Karpas-422 (cell line): ENCODE measurements around the gene CSNK2A1. TPM values are rescaled to one million over a fixed set of nuclear protein-coding genes. Genes with fewer than 3 reads are reported as not detected.
"Not testable (repeated sequence)": the region's sequence is repeated elsewhere in the genome, so short reads cannot be mapped to it uniquely, and the experiment has no call there.

Experiments
- DNase-seq: peaks from one replicate; pipeline ENCODE4 v3.0.0-alpha.2; 2015
- H2AFZ ChIP-seq: fragments of 200-600 bp; sonication (generic); 2 replicates; pipeline ENCODE4 v1.6.1; 2014; ENCODE audit warnings: antibody characterized with exemption, low read length, mixed read lengths
- H3K27ac ChIP-seq: fragments of 200-600 bp; sonication (generic); 2 replicates; pipeline ENCODE4 v1.5.1; 2014; ENCODE audit warnings: mild to moderate bottlenecking, low read length, moderate library complexity
- H3K27me3 ChIP-seq: fragments of 200-600 bp; sonication (generic); 2 replicates; pipeline ENCODE4 v1.6.1; 2014; ENCODE audit warnings: low read length, mixed read lengths
- H3K36me3 ChIP-seq: fragments of 200-600 bp; sonication (generic); 2 replicates; pipeline ENCODE4 v1.6.1; 2014; ENCODE audit warnings: low read length, mixed read lengths; ENCODE audit not compliant: insufficient read depth
- H3K4me1 ChIP-seq: fragments of 200-600 bp; sonication (generic); 2 replicates; pipeline ENCODE4 v1.6.1; 2014; ENCODE audit warnings: mild to moderate bottlenecking, low read length, mixed read lengths
- H3K4me2 ChIP-seq: fragments of 200-600 bp; sonication (generic); 2 replicates; pipeline ENCODE4 v1.6.1; 2014; ENCODE audit warnings: low read length, low read depth, mild to moderate bottlenecking; ENCODE audit not compliant: poor library complexity, severe bottlenecking
- H3K4me3 ChIP-seq: fragments of 200-600 bp; sonication (generic); 2 replicates; pipeline ENCODE4 v1.5.1; 2014; ENCODE audit warnings: mild to moderate bottlenecking, antibody characterized with exemption, low read length, mixed read lengths
- H3K79me2 ChIP-seq: fragments of 200-600 bp; sonication (generic); 2 replicates; pipeline ENCODE4 v1.6.1; 2014; ENCODE audit warnings: mild to moderate bottlenecking, low read length, mixed read lengths
- H3K9ac ChIP-seq: fragments of 200-600 bp; sonication (generic); 2 replicates; pipeline ENCODE4 v1.6.0; 2014; ENCODE audit warnings: low read length
- H3K9me2 ChIP-seq: fragments of 200-600 bp; sonication (generic), shearing (Covaris generic); replicated peaks from 2 replicates; pipeline ENCODE4 v1.6.0; 2014; ENCODE audit warnings: mild to moderate bottlenecking, low read length, moderate library complexity; ENCODE audit not compliant: insufficient read depth
- H3K9me3 ChIP-seq: fragments of 300-700, 200-600 bp; sonication (generic); 2 replicates; pipeline ENCODE4 v1.6.1; 2014; ENCODE audit warnings: low read length, mixed read lengths
- H4K20me1 ChIP-seq: fragments of 200-600 bp; sonication (generic); 2 replicates; pipeline ENCODE4 v1.6.1; 2014; ENCODE audit warnings: mild to moderate bottlenecking, antibody characterized with exemption, low read length, low read depth; ENCODE audit not compliant: insufficient read depth
- total RNA-seq: library from RNA; depleted of rRNA; stranded (reverse); fragments of >200 nt; shearing (Covaris generic); gene quantifications from 2 replicates; pipeline ENCODE4 v1.2.3, GENCODE V29; 2014; ENCODE audit warnings: low replicate concordance

The CSNK2A1 gene
- total RNA-seq, 1 experiment from 2014 or later: 148 TPM

DNA sequence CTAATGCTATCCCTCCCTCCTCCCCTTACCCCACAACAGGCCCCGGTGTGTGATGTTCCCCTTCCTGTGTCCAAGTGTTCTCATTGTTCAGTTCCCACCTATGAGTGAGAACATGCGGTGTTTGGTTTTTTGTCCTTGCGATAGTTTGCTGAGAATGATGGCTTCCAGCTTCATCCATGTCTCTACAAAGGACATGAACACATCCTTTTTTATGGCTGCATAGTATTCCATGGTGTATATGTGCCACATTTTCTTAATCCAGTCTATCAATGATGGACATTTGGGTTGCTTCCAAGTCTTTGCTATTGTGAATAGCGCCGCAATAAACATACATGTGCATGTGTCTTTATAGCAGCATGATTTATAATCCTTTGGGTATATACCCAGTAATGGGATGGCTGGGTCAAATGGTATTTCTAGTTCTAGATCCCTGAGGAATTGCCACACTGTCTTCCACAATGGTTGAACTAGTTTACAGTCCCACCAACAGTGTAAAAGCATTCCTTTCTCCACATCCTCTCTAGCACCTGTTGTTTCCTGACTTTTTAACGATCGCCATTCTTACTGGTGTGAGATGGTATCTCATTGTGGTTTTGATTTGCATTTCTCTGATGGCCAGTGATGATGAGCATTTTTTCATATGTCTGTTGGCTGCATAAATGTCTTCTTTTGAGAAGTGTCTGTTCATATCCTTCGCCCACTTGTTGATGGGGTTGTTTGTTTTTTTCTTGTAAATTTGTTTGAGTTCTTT is 35.5 kb upstream of the CSNK2A1 start:
- DNase-seq, H3K4me2 ChIP-seq, H2AFZ ChIP-seq, H3K36me3 ChIP-seq, H4K20me1 ChIP-seq, H3K9me2 ChIP-seq, H3K27me3 ChIP-seq, H3K9me3 ChIP-seq, H3K9ac ChIP-seq, H3K79me2 ChIP-seq, H3K27ac ChIP-seq, H3K4me3 ChIP-seq, H3K4me1 ChIP-seq: not testable (repeated sequence)

DNA sequence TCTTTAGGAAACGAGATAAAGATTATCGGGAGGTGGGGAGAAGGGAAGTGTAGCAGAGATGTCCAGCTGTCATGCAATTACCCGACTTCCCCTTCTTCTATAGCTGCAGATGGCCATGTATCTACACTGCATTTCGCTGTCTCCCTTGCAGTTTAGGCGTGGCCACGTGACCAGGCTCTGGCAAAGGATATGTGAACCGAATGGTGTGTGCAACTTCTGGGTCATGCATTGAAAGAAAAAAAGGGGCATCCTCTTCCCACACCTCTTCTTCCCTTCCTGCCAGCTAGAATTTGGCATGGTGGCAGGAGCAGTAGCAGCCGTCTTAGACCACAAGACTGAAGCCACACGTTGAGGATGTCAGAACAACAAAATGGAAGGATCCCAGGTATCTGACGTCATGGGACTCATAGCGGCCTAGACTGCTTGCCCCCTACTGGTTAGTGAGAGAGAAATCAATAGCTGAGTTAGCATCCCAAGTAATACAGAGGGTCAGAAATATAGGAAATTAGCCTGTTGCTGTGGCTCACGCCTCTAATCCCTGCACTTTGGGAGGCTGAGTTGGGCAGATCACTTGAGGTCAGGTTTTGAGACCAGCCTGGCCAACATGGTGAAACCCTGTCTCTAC is 33.7 kb upstream of the CSNK2A1 start:
- Histone ChIP-seq H3K9ac (no peak overlapping the region), H3K4me3 (no peak overlapping the region), H3K36me3 (no peaks in the 10 kb centered on the region), H3K27me3 (peaks cover 3% of the 10 kb centered on the region), H2AFZ (no peak overlapping the region), H3K4me1 (peaks cover 8% of the 10 kb centered on the region), H3K9me3 (no peaks in the 10 kb centered on the region), H3K9me2 (no peaks in the 10 kb centered on the region), H3K27ac (no peak overlapping the region), H4K20me1 (no peaks in the 10 kb centered on the region), H3K4me2 (no peak overlapping the region), H3K79me2 (no peaks in the 10 kb centered on the region)
- peak; percentile 81 for DNase-seq

DNA sequence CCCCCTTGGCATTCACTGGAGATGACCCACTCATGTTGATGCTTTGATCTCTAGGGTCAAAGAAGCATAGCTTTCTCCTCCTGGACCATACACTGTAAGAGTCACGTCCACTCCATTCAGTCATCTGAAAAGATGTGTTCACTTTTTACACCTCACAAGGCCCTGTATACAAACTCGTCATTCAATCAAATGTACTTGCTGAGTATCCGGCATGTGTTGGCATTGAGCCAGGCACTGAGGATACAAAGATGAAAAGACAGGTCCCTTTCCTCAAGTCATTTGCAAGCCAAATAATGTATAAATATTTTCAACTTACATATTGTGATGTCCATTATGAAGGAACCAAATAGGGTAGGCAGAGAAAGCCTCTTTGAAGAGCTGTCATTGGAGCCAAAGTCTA is 32.6 kb upstream of the CSNK2A1 start:
- H3K4me2 ChIP-seq: no peak overlapping the region
- no peak overlapping the region for H3K9ac ChIP-seq
- no peak for DNase-seq
- no peaks in the 10 kb centered on the region for H4K20me1 ChIP-seq
- H3K36me3 ChIP-seq: no peaks in the 10 kb centered on the region
- peaks cover 3% of the 10 kb centered on the region; the same call in 1 of the 2 replicates for H3K27me3 ChIP-seq
- no peaks in the 10 kb centered on the region for H3K79me2 ChIP-seq
- no peaks in the 10 kb centered on the region for H3K9me2 ChIP-seq
- no peak overlapping the region for H2AFZ ChIP-seq
- H3K4me3 ChIP-seq: no peak overlapping the region
- H3K4me1 ChIP-seq: peaks cover 8% of the 10 kb centered on the region
- H3K27ac ChIP-seq: no peak overlapping the region
- no peaks in the 10 kb centered on the region for H3K9me3 ChIP-seq

DNA sequence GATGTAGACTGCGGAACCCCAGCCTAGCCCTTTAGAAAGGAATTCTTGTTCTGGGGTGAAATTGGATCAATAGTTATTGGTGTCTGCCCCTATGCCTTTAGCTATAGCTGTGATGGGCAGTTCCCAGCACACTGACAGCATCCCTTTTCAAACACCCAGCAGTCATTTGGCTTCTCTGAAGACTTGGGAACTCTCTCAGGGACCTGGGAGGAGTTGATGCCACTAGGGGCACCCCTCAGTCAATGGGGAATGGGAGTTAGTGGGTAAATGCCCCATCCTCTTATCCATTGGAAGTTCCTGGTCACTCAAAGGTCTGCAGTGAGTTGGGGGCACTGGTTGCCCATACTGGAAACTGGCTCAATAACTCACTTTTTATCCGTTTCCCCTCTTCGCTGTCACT is 31.6 kb upstream of the CSNK2A1 start:
- Histone ChIP-seq H3K9ac (no peak overlapping the region), H3K4me3 (no peak overlapping the region), H3K9me3 (no peaks in the 10 kb centered on the region), H2AFZ (no peak overlapping the region), H3K27ac (no peak overlapping the region), H3K9me2 (no peaks in the 10 kb centered on the region), H3K4me1 (peaks cover 3% of the 10 kb centered on the region), H3K79me2 (no peaks in the 10 kb centered on the region), H4K20me1 (no peaks in the 10 kb centered on the region), H3K27me3 (no peaks in the 10 kb centered on the region), H3K4me2 (no peak overlapping the region), H3K36me3 (no peaks in the 10 kb centered on the region)
- DNase-seq: no peak

DNA sequence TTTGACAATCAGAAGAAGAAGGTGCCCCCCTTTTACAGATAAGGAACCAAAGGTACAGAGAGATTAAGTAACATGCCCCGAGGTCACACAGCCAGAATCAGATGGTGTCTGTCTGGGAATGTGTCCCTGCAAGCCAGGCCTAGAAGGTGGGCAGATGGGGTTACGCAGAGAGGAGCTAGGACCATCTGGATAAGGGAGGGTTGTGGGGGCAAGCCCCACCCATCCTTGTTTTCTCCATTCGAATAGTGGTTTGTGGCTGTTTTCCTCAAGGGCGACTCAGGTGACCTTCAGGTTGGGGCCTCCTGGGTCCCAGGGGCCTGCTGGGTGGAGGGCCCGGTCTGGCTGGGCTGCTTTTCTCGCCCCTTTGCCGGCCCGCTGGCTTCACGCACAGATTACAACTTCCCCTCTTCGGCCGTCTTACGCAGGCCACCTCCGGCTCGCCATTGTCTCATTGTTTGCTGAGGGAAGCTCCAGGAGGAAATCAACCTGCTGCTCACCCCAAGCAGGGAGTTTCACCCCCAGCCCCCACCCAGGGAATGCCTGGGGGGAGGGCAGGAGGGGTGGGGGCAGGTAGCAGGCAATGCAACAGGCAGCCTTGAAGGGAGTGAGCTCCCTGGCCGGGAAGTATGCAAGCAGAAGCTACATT is 30.8 kb upstream of the CSNK2A1 start:
- H3K79me2 ChIP-seq: no peaks in the 10 kb centered on the region
- H3K9me3 ChIP-seq: no peaks in the 10 kb centered on the region
- no peaks in the 10 kb centered on the region for H3K4me1 ChIP-seq
- H3K9me2 ChIP-seq: no peaks in the 10 kb centered on the region
- H4K20me1 ChIP-seq: no peaks in the 10 kb centered on the region
- no peak overlapping the region for H3K4me2 ChIP-seq
- no peaks in the 10 kb centered on the region for H3K36me3 ChIP-seq
- no peak overlapping the region for H3K27ac ChIP-seq
- no peak for DNase-seq
- H3K27me3 ChIP-seq: no peaks in the 10 kb centered on the region
- no peak overlapping the region for H3K9ac ChIP-seq
- no peak overlapping the region for H2AFZ ChIP-seq
- H3K4me3 ChIP-seq: no peak overlapping the region

DNA sequence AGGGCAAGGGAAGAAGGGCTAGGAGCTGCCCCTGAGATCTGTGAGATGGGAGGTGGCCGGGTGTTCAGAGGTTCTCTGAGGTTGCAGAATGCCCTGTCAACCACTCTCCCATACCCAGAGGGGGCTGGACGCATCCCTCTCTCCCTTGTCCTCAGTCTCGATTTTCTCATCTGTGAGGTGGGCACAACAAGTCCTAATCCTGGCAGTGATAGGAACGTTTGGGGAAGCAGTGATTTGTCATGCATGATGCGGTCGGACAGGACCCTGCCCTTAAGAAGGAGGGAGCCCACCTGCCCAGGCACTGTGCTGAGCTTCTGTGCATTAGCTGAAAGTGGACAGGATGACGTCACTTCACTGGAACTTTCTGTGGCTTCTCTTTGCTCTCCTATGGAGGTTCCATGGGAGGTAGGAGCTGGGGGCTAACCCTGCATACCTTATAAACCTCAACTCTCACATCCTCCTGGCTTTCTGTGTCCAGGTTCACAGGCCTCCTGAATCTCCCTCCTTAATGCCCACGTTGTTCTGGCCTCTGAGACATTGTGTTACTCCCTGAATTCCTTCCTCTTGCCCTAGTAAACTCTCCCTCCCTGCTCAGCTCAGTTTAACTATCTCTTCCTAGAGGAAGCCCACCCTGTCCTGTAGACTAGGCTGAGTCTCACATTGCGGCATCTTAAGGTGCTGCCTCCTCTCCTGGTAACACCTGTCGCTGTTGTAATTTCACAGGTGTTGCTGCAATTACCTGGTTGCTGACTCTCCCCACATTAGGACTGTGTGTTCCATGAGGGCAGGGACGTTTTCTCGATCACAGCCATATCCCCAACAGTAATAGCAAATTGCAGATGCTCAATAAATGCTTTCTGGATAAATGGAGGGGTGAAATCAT is 30.1 kb upstream of the CSNK2A1 start:
- Histone ChIP-seq H3K4me3 (no peak overlapping the region), H3K4me2 (no peak overlapping the region), H3K36me3 (no peaks in the 10 kb centered on the region), H3K4me1 (no peaks in the 10 kb centered on the region), H3K27ac (no peak overlapping the region), H2AFZ (no peak overlapping the region), H4K20me1 (no peaks in the 10 kb centered on the region), H3K9me2 (no peaks in the 10 kb centered on the region), H3K27me3 (no peaks in the 10 kb centered on the region), H3K9ac (no peak overlapping the region), H3K79me2 (no peaks in the 10 kb centered on the region), H3K9me3 (no peaks in the 10 kb centered on the region)
- DNase-seq: no peak

DNA sequence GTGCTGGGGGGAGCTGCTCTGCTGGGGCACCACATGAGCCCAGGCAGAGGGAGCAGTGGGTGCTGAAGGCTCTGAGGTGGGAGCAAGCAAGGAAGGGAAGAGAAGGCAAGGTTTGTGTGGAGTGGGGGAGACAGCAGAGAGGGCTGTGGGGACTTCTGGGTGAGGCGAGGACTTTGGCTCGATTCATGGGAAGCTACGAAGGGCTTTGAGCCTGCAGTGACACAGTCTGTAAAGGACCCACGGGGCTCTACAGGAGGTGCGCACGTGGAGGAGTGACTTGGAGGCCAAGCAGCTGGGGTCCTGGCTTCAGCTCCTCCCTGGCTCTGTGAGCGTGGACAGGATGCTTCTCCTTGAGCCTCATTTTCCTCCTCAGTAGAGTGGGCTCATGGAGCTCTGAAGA is 29.1 kb upstream of the CSNK2A1 start:
- Histone ChIP-seq H3K36me3 (no peaks in the 10 kb centered on the region), H3K4me3 (no peak overlapping the region), H3K27ac (no peak overlapping the region), H3K9me2 (no peaks in the 10 kb centered on the region), H4K20me1 (no peaks in the 10 kb centered on the region), H3K9ac (no peak overlapping the region), H3K79me2 (no peaks in the 10 kb centered on the region), H3K9me3 (no peaks in the 10 kb centered on the region), H3K4me2 (no peak overlapping the region), H3K4me1 (no peaks in the 10 kb centered on the region), H2AFZ (no peak overlapping the region), H3K27me3 (no peaks in the 10 kb centered on the region)
- no peak for DNase-seq
